ENCODE measurements around the gene MTCH2. TPM values are rescaled to one million over a fixed set of nuclear protein-coding genes. Genes with fewer than 3 reads are reported as not detected.

Gene MTCH2
- total RNA-seq, 1 donor from 2014 or later: 83.6 TPM

GRCh38 chr11:47626234-47626633 lies 16.1 kb downstream of the MTCH2 start:
- no peak overlapping the region for H3K27ac Mint-ChIP-seq
- Histone ChIP-seq H4K20me1 (ENCODE audit: low read depth) (no peaks in the 10 kb centered on the region), H3K79me2 (ENCODE audit: low read depth) (no peaks in the 10 kb centered on the region), H3K27ac (no peak overlapping the region), H3K36me3 (peaks cover 14% of the 10 kb centered on the region), H3K9ac (no peak overlapping the region), H3K4me1 (no peaks in the 10 kb centered on the region), H3K4me3 (no peak overlapping the region), H2AFZ (replicated peaks) (no peak overlapping the region), H3F3A (ENCODE audit: low read depth) (no peaks in the 10 kb centered on the region), H3K4me2 (no peak overlapping the region), H3K27me3 (no peaks in the 10 kb centered on the region), H3K9me3 (ENCODE audit: low read depth) (no peaks in the 10 kb centered on the region)
- no peak overlapping the region for H3K4me3 Mint-ChIP-seq
- no peak for TF ChIP-seq CTCF (IDR thresholded peaks at IDR 0.05)
- no peak for TF ChIP-seq EZH2 (IDR thresholded peaks at IDR 0.05)
- TF ChIP-seq EZH2phosphoT487 (IDR thresholded peaks at IDR 0.05): no peak
- H3K9me3 Mint-ChIP-seq: no peaks in the 10 kb centered on the region
- H3K36me3 Mint-ChIP-seq: peaks cover 19% of the 10 kb centered on the region
- no peaks in the 10 kb centered on the region for H3K27me3 Mint-ChIP-seq (ENCODE audit: insufficient read depth, low read depth)
- no peak for DNase-seq (ENCODE audit: low spot score)
- H3K4me1 Mint-ChIP-seq: no peaks in the 10 kb centered on the region

- Histone ChIP-seq H3K79me2 (ENCODE audit: low read depth) (no peaks in the 10 kb centered on the region), H3K9me3 (ENCODE audit: low read depth) (no peaks in the 10 kb centered on the region), H3F3A (ENCODE audit: low read depth) (peaks cover 19% of the 10 kb centered on the region), H3K36me3 (peaks cover 7% of the 10 kb centered on the region), H3K4me3 (no peak overlapping the region), H3K4me1 (no peaks in the 10 kb centered on the region), H3K27ac (no peak overlapping the region), H3K9ac (no peak overlapping the region), H2AFZ (replicated peaks) (no peak overlapping the region), H4K20me1 (ENCODE audit: low read depth) (no peaks in the 10 kb centered on the region), H3K27me3 (no peaks in the 10 kb centered on the region), H3K4me2 (no peak overlapping the region)
- no peak for DNase-seq (ENCODE audit: low spot score)
- Mint-ChIP-seq H3K9me3 (no peaks in the 10 kb centered on the region), H3K4me3 (no peak overlapping the region), H3K27ac (no peak overlapping the region), H3K36me3 (peaks cover 4% of the 10 kb centered on the region), H3K4me1 (no peaks in the 10 kb centered on the region), H3K27me3 (ENCODE audit: insufficient read depth, low read depth) (no peaks in the 10 kb centered on the region)
- no peak for TF ChIP-seq EZH2phosphoT487 (IDR thresholded peaks at IDR 0.05)
- TF ChIP-seq EZH2 (IDR thresholded peaks at IDR 0.05): no peak
- TF ChIP-seq CTCF (IDR thresholded peaks at IDR 0.05): no peak
Measured at GRCh38 chr11:47620836-47621378, 21.5 kb downstream of the MTCH2 start.

GRCh38 chr11:47617417-47617809 lies 24.9 kb downstream of the MTCH2 start:
- H3K27ac ChIP-seq: no peak overlapping the region
- H3K9me3 Mint-ChIP-seq: no peaks in the 10 kb centered on the region
- H3K36me3 Mint-ChIP-seq: peaks cover 2% of the 10 kb centered on the region
- H3K79me2 ChIP-seq (ENCODE audit: low read depth): no peaks in the 10 kb centered on the region
- H3K4me1 ChIP-seq: no peaks in the 10 kb centered on the region
- no peak for DNase-seq (ENCODE audit: low spot score)
- H3F3A ChIP-seq (ENCODE audit: low read depth): peaks cover 23% of the 10 kb centered on the region
- peaks cover 7% of the 10 kb centered on the region for H3K36me3 ChIP-seq
- no peak overlapping the region for H3K4me3 ChIP-seq
- H4K20me1 ChIP-seq (ENCODE audit: low read depth): no peaks in the 10 kb centered on the region
- no peaks in the 10 kb centered on the region for H3K27me3 Mint-ChIP-seq (ENCODE audit: insufficient read depth, low read depth)
- H3K9ac ChIP-seq: no peak overlapping the region
- no peaks in the 10 kb centered on the region for H3K4me1 Mint-ChIP-seq
- no peak overlapping the region for H2AFZ ChIP-seq (replicated peaks)
- H3K9me3 ChIP-seq (ENCODE audit: low read depth): no peaks in the 10 kb centered on the region
- H3K27ac Mint-ChIP-seq: no peak overlapping the region
- H3K4me2 ChIP-seq: no peak overlapping the region
- no peaks in the 10 kb centered on the region for H3K27me3 ChIP-seq
- H3K4me3 Mint-ChIP-seq: no peak overlapping the region
- no peak for TF ChIP-seq EZH2phosphoT487 (IDR thresholded peaks at IDR 0.05)
- no peak for TF ChIP-seq EZH2 (IDR thresholded peaks at IDR 0.05)
- TF ChIP-seq CTCF (IDR thresholded peaks at IDR 0.05): no peak

All from neural progenitor cell (in vitro differentiated cells).